Stimulated activated CD4-positive, alpha-beta T cell treated with anti-CD3 and anti-CD28 coated beads, Interleukin-2, amount 100 ng/mL, for 48 hours (primary cell): Measurements from ENCODE around the gene MRPL1.
"Not testable (repeated sequence)": the region's sequence is repeated elsewhere in the genome, so short reads cannot be mapped to it uniquely, and the experiment has no call there.

ENCODE experiments used
- DNase-seq, 2 donors: peaks; one replicate each; pipeline ENCODE4 v3.0.0-alpha.2; 2020

Gene MRPL1

GRCh38 chr4:77920371-77920770 lies 57.7 kb downstream of the MRPL1 start:
- DNase-seq = no peak

GRCh38 chr4:77921701-77922100 lies 59.1 kb downstream of the MRPL1 start:
- no peak for DNase-seq

GRCh38 chr4:77922158-77923094 lies 59.8 kb downstream of the MRPL1 start:
- no peak for DNase-seq

GRCh38 chr4:77927991-77928925 lies 65.6 kb downstream of the MRPL1 start:
- no peak for DNase-seq

GRCh38 chr4:77930154-77930639 lies 67.6 kb downstream of the MRPL1 start:
- DNase-seq = no peak

GRCh38 chr4:77930876-77931275 lies 68.2 kb downstream of the MRPL1 start:
- no peak for DNase-seq

GRCh38 chr4:77931452-77932135 lies 69.0 kb downstream of the MRPL1 start:
- DNase-seq = no peak

GRCh38 chr4:77938560-77938959 lies 75.9 kb downstream of the MRPL1 start:
- DNase-seq = no peak

GRCh38 chr4:77945929-77946328 lies 83.3 kb downstream of the MRPL1 start:
- not testable (repeated sequence) for DNase-seq

- no peak for DNase-seq
Measured at GRCh38 chr4:77950203-77950602, 87.6 kb downstream of the MRPL1 start.

- no peak for DNase-seq
Measured at GRCh38 chr4:77952457-77952856, 89.8 kb downstream of the MRPL1 start.

GRCh38 chr4:77954690-77955089 lies 92.1 kb downstream of the MRPL1 start:
- DNase-seq = no peak

GRCh38 chr4:77956917-77957316 lies 94.3 kb downstream of the MRPL1 start:
- no peak for DNase-seq

GRCh38 chr4:77958897-77959296 lies 96.3 kb downstream of the MRPL1 start:
- DNase-seq = no peak

GRCh38 chr4:77959566-77960338 lies 97.1 kb downstream of the MRPL1 start:
- no peak for DNase-seq

GRCh38 chr4:77960367-77960766 lies 97.7 kb downstream of the MRPL1 start:
- no peak for DNase-seq

GRCh38 chr4:77963004-77963403 lies 100.4 kb downstream of the MRPL1 start:
- no peak for DNase-seq

- not testable (repeated sequence) for DNase-seq
Measured at GRCh38 chr4:77973657-77974056, 111.0 kb downstream of the MRPL1 start.

- not testable (repeated sequence) for DNase-seq
Measured at GRCh38 chr4:77982900-77983540, 120.4 kb downstream of the MRPL1 start.

- DNase-seq = not testable (repeated sequence)
Measured at GRCh38 chr4:77983612-77984311, 121.1 kb downstream of the MRPL1 start.

GRCh38 chr4:77989968-77990367 lies 127.3 kb downstream of the MRPL1 start:
- no peak for DNase-seq
